HG03064 (cell line): ENCODE results near the gene NUP188.

Source experiments
- ATAC-seq: cut with Tn5 transposase; IDR thresholded peaks from one replicate; pipeline ENCODE4 v1.9.1; 2021; ENCODE audit warnings: low read depth; ENCODE audit not compliant: unreplicated experiment

Gene NUP188

GRCh38 chr9:128913995-128914772, 33.3 kb upstream of the NUP188 start:
- no peak for ATAC-seq

GRCh38 chr9:128916204-128916603, 31.3 kb upstream of the NUP188 start:
- no peak for ATAC-seq

- ATAC-seq = no peak
Observed at GRCh38 chr9:128916745-128917144, 30.8 kb upstream of the NUP188 start.

- ATAC-seq = no peak
Observed at GRCh38 chr9:128917151-128917849, 30.2 kb upstream of the NUP188 start.

- no peak for ATAC-seq
Observed at GRCh38 chr9:128918921-128919320, 28.6 kb upstream of the NUP188 start.

DNA sequence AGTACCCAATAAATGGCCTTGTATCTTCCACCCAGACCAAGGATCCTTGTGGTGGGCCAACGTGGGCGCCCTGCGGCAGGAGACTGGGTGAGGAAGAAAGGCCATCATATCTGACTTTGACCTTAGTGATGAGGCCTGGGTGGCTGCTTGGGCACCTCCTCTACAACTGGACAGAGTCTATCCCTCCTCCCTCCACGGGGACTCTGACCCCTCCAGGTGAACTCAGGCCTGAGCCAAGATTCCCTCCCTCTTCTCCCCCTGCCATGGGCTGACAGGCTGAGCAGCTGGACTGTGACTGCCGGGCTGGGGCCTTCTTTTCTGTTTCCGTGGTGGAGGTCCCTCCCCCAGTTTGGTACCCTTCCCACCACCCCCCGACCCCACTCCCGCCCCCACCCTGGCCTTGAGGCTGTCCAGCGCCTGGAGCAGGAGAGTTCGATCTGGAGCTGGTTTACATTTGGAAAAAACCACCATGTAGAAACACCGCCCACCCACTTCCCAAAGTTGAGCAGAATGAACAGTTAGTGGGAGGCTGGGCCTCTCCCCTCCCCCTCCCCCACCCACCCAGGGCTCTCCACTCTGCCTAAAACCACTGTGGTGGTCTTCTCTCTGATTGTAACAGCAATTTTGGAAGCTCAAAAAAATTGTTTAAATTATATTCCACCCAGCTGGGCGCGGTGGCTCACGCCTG, 28.0 kb upstream of the NUP188 start:
- no peak for ATAC-seq

DNA sequence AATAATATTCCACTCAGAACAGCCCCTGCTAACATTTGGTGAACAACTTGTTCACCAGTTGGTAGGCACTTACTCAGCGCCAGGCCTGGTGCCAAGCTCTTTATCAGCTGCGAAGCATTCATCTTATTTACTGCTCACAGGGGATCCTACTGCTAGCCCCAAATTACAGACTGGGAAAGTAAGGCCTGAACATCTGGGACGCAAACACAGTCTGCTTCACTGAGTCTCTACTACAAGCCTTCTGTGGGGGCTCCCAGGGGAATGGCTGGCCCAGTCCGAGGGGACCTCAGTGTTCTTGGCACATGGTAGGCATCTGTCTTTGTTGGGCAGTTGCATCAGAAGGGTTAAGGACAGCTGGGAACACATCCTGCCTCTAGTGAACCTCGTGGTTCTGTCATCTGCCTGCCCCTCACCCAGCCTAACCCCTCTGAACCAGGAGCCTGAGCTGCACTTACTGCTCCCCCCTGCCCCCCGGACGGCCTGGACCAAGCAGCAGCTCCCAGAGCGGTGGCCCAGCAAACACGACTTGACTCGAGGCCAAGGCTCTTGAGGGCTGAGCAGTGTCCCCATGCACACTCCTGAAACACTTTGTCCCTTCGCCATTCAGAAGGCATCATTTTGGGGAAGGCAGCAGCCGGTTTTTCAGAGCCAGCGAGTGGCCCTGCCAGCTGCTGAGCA, 27.0 kb upstream of the NUP188 start, which contains the start of gene PHYHD1:
Gene PHYHD1, plus strand, starts transcription at position 602 of the 678 bp plus-strand sequence. CDS start 1,342 bp downstream, outside the sequence.
- no peak for ATAC-seq

DNA sequence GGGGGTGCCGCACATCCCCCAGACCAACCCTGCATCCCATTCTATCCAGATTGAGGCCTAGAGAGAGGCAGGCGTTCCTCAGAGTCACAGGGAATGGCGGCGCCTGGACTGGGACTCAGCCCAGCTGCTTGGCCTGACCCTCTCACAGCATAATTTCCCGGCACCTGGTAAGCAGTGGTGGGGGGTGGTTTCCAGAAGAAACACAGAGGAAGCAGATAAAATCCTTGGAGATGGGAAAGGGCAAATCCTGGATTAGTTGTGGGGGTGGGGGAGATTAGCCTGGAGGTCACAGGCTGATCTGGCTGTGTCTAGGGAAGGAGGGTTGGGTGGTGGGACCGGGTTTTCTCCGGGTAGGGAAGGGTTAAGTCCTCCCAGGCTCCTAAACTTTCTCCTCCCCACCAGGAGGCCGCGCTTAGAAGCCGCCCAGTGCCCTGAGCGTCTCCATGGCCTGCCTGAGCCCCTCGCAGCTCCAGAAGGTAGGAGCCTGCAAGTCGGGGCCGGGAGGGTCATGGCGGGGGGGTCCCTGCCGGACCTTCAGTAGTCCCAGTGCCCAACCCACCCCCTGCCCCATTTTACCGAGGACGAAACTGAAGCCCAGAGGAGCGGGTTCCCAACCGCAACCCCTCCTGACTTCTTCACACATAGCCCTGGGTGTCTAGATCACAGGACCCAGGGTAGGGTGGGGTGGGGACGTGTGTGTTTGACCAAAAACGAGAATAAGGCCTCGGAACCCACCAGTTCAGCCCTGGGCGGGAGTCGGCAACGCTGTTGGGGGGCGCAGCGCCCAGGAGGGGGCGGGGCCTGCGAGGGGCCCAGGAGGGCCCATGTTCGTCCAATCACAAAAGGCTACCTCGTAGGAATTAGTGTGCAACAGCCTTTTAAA, 25.4 kb upstream of the NUP188 start:
- no peak for ATAC-seq

DNA sequence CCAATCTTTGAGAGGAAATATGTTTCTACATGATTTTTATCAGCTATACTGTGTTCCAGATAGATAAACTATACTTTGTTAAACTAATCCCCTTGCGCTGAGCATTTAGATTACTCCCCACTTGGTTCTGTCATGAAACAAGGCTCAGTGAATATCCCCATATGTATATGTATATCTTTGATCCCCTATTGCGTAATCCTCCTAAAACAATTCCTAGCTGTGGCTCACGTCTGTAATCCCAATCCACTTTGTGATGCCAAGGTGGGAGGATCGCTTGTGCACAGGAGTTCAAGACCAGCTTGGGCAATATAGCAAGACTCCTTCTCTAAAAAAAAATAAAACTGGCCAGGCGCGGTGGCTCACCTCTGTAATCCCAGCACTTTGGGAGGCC, 24.0 kb upstream of the NUP188 start:
- ATAC-seq = no peak

DNA sequence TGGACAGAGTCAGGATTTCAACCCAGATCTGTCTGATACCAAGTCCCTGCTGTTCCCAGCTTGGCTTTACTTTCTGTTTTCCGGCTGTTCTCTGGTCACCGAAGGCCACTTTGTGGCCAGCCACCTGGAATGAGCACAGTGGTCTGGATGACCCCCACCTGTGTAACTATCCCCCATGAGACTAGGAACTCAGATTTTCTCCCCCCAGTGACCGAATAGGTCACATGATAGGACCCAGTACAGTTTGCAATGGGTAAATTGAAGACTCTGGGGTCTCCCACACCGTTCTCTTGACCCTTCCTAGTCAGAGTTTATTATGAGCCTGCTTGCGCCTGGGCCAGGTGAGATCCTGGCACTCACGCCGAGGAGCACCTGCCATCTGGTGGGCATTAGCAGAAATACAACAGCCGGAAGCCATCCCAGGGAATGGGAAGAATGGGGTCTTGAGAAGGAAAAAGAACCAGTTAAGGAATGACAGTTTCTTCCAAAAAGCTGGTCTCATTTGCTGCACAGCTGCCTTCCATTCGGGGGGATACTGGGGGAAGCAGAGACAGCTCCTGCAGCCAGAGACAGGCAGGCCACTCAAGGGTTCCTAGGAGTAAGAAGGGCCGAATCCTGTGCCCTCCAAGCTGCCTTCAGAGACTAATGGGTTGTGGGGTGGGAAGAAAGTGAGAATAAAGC, 19.6 kb upstream of the NUP188 start:
- ATAC-seq = no peak

GRCh38 chr9:128928624-128929023, 18.9 kb upstream of the NUP188 start:
- no peak for ATAC-seq

DNA sequence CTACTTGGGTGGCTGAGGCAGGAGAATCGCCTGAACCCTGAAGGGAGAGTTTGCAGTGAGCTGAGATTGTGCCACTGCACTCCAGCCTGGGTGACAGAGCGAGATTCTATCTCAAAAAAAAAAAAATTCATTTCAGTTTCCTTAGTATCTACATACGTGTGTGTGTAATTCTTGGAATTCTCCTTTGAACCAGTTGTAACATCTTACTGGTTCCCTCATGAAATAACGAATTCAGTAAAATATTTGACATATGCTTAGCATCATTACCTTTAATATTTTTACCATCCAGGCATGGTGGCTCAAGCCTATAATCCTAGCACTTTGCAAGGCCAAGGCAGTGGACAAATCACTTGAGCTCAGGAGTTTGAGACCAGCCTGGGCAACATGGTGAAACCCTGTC, 17.9 kb upstream of the NUP188 start:
- ATAC-seq = no peak

DNA sequence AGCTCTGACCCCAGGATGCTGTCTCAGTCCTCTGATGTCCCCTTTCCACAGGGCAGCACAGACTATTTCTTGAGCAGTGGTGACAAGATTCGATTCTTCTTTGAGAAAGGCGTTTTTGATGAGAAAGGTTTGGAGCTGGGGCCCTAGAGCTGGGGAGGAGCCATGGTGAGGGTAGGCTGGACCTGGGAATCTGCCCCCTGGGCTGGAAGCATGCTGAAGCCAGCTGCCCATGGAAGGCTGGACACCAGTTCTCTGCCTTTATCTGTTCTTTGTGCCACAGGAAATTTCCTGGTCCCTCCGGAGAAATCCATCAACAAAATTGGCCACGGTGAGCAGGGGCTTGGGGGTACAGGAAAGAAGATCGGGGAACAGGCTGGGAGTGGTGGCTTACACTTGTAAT, 13.8 kb upstream of the NUP188 start:
- no peak for ATAC-seq

GRCh38 chr9:128936171-128936865, 11.2 kb upstream of the NUP188 start:
- no peak for ATAC-seq

GRCh38 chr9:128937310-128938165, 10.0 kb upstream of the NUP188 start:
- no peak for ATAC-seq

DNA sequence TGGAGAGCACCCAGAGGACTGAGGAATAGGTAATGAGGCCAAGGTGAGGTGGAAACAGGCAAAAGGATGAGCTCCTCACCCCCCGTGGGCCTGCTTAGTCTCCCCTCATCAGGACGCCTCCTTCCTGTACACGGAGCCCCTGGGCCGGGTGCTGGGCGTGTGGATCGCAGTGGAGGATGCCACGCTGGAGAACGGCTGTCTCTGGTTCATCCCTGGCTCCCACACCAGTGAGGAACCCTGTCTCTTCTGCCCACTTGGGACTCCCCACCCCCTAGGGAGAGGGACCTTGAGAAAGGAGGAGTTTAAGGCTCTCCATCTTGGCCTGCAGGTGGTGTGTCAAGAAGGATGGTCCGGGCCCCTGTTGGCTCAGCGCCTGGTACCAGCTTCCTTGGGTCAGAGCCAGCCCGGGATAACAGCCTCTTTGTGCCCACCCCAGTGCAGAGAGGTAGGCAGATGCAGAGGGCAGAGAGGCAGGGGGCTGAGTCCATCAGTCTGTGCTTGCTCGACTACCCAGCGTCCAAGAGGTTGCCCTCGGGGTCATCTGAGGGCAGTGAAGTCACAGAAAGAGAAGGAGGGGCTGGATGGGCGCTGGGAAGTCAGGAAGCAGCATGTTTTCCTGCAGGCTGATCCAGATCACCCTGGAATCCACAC, 7.1 kb upstream of the NUP188 start:
- ATAC-seq = no peak
